Subcutaneous adipose tissue (tissue), 4 donors: Measurements from ENCODE around the gene PCDH20. TPM values are rescaled to one million over a fixed set of nuclear protein-coding genes. Genes with fewer than 3 reads are reported as not detected.

ENCODE experiments used
- CTCF ChIP-seq: fragments of 450-650 bp; IDR thresholded peaks from one replicate; pipeline ENCODE4 v1.5.1; 2016; ENCODE audit warnings: low read depth, mild to moderate bottlenecking, control low read depth, antibody characterized with exemption, moderate library complexity
- total RNA-seq, 4 donors: library from RNA; depleted of rRNA; stranded (reverse); fragments of >200 nt; gene quantifications; one replicate each; pipeline ENCODE4 v1.1.0, GENCODE V29; 2016

Gene PCDH20
- total RNA-seq, 4 donors from 2014 or later, result 0.19 to 0.66 (median 0.50) TPM

DNA sequence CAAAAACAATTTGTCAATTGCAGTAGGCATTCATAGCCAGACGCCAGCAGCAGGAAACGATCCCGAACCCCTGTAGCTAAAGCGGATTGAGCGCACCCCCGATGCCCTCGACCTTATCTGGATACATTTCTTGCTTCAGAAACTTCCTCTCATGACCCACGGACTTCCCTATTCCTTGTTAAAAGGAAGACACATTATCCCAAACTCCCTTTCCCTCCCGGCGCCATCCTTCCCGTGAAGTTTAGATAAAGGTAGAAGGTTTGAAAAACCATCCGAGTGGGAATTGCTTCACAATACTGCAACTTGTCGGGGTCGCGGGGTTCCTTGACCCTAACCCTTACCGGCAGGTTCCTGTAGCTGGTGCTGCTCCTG lies 977 bp downstream of the PCDH20 start:
- TF ChIP-seq CTCF, result no peak

DNA sequence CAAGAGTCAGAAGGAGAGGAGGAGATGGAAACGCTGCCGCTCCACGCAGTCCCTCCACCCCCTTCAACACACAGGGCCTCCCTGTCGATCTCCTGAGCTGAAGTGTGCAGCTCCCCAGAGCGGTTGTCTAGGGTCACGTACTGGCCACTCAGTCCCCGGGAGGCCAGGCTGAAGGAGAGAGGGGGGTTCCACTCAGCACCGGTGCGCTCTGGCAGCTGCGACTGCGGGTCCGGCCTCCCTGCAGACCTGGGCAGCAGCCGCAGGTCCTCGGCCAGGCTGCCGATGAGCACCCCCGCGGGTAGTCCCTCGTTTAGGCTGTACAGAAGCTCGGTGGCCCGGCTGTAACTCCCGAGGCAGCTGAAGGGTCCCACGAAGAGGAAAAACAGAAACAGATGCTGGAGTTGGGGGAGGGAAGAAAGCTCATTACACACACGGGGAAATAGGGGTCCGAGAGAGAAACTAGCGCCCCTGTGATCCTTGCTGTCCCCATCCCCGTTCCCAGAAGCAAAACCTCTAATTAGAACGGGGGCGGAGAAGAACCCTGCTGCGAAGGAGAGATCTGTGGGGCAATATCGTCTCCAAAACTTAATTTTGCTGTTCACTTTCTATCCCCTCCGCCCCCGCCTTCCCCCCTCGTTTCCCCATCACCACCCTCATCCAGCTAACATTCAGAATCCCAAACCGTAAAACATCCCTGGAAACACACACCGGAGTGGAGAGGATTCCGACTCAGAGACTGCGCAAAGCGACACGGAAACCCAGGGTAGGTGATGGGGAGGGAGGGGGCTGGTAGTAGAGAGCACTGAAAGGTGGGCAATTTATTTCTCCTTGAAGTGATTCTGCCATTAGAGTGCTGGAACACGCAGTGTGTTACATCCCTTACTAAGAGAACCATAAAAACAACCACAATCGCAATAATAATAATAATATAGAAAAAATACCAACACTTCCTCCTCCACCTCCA lies 1.8 kb downstream of the PCDH20 start:
- no peak for TF ChIP-seq CTCF

- no peak for TF ChIP-seq CTCF
Observed at GRCh38 chr13:61410669-61411297, 4.9 kb downstream of the PCDH20 start.

GRCh38 chr13:61410266-61410665 lies 5.4 kb downstream of the PCDH20 start:
- no peak for TF ChIP-seq CTCF

DNA sequence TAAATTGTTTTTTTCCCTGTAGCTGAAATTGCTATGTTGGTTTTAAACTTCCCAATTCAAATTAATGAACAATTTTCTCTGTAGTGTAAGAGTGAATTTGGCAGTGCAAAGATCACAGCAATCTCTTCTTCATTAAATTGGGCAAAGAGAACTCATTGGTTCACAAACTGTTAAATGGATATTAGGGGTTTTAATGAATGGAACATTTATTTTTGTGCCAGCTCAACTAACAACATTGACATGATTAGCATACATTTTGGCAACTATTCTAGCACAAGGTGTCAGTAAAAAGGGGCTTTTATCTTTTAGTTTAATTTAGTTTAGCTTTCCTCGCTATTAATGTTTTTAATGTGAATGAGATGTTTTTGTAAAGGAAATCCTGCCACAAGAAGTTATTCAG lies 7.1 kb downstream of the PCDH20 start:
- no peak for TF ChIP-seq CTCF

- TF ChIP-seq CTCF, result no peak
Observed at GRCh38 chr13:61406275-61406674, 9.4 kb downstream of the PCDH20 start.

- TF ChIP-seq CTCF, result no peak
Observed at GRCh38 chr13:61396121-61396520, 19.5 kb downstream of the PCDH20 start.
